ENCODE data around the gene FAM171A2. TPM values are rescaled to one million over a fixed set of nuclear protein-coding genes. Genes with fewer than 3 reads are reported as not detected.

The FAM171A2 gene
- total RNA-seq, 1 experiment from 2014 or later, result 7.6 TPM

GRCh38 chr17:44400226-44400847 lies 36.7 kb upstream of the FAM171A2 start:
- in situ Hi-C loops (cut with HindIII; ENCODE audit: low pct_unique_long_range_greater_than_20kb, low sequenced_read_pairs), result no loop called here
- POLR2A ChIA-PET, result no interaction called here
- no peaks in the 10 kb centered on the region for H3K4me1 ChIP-seq (ENCODE audit: control insufficient read depth, insufficient read depth, low read length)
- H3K27me3 ChIP-seq (ENCODE audit: control insufficient read depth, insufficient read depth, low read length), result no peaks in the 10 kb centered on the region
- H3K9me3 ChIP-seq (ENCODE audit: control insufficient read depth, insufficient read depth, low read depth, low read length), result no peaks in the 10 kb centered on the region
- TF ChIP-seq TCF7L2 (IDR thresholded peaks at IDR 0.05; ENCODE audit: low read depth, low read length) (no peak), CTCF (IDR thresholded peaks at IDR 0.05) (peak; percentile 70)
- intact Hi-C loops (cut with micrococcal nuclease; ENCODE audit: unreplicated experiment), result no loop called here
- DNase-seq (ENCODE audit: low read depth, low spot score) (no peak), ATAC-seq (no peak)
- no peak overlapping the region for H3K4me3 ChIP-seq (ENCODE audit: low read depth in 2 of 2, low read length in 2 of 2)
- CTCF ChIA-PET, result no interaction called here
- H3K36me3 ChIP-seq (ENCODE audit: control insufficient read depth, insufficient read depth, low read length), result peaks cover 10% of the 10 kb centered on the region
- BruUV-seq (replicated peaks), result no TSS peak
- no peak overlapping the region for H3K27ac ChIP-seq (ENCODE audit: low read length)

DNA sequence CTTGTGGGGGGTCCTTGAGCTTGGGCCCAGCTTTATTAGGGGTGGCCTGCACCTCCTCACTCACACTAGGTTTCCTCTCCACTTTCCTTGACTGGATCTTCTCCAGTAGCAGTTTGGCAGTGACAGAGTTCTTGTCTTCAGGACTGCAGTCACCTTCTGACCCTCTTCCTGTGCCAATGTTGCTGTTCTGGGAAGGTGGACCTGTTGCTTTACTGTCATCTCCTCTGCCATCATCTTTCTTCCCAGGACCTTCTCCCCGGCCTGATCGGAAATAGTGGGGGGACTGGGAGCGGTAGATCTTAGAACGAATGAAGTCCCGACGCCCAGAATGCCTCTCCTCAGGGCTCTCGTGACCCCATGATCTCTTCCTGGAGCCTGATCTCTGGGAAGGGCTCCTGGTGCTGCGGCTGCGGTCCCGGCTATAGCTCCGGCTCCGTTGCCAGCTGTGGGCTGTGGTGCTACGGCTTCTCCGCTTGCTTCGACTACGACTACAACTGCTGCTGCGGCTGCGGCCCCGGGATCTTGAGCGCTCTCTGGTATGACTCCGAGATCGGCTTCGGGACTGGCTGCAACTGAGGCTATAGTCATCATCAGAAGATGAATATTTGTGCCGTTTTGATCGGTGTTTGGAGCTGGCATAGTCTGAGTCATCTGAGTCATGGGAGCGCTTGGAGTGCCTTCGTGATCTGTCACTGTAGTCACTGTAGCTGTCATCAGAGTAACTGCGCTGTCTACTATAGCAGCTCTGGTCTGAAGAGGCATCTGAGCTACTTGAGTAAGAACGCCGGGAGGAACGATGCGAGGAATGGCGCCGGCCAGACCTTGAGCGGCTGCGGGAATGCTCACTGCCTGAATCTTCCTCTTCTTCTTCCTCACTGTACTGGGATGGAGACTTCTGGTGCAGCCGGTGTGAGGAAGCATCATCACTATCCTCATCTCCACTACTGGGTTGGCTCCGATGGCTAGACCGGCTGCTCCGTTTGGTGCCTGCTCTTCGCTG lies 35.3 kb upstream of the FAM171A2 start:
- Histone ChIP-seq H3K4me3 (ENCODE audit: low read depth in 2 of 2, low read length in 2 of 2) (no peak overlapping the region), H3K4me1 (ENCODE audit: control insufficient read depth, insufficient read depth, low read length) (no peaks in the 10 kb centered on the region), H3K27ac (ENCODE audit: low read length) (no peak overlapping the region), H3K36me3 (ENCODE audit: control insufficient read depth, insufficient read depth, low read length) (peaks cover 9% of the 10 kb centered on the region), H3K27me3 (ENCODE audit: control insufficient read depth, insufficient read depth, low read length) (no peaks in the 10 kb centered on the region), H3K9me3 (ENCODE audit: control insufficient read depth, insufficient read depth, low read depth, low read length) (no peaks in the 10 kb centered on the region)
- BruUV-seq (replicated peaks), result no TSS peak
- no peak for TF ChIP-seq TCF7L2 (IDR thresholded peaks at IDR 0.05; ENCODE audit: low read depth, low read length)
- TF ChIP-seq SIN3A (IDR thresholded peaks at IDR 0.05; ENCODE audit: borderline replicate concordance, insufficient read depth, low read depth, low read length), result no peak
- no peak for TF ChIP-seq POLR2AphosphoS5 (IDR thresholded peaks at IDR 0.05; ENCODE audit: low read depth, low read length)
- TF ChIP-seq CTCF (IDR thresholded peaks at IDR 0.05), result no peak
- TF ChIP-seq REST (IDR thresholded peaks at IDR 0.05; ENCODE audit: insufficient read depth in 1 of 2, low read depth in 2 of 2, low read length in 1 of 2), result no peak
- intact Hi-C loops (cut with micrococcal nuclease; ENCODE audit: unreplicated experiment) (no loop called here), in situ Hi-C loops (cut with HindIII; ENCODE audit: low pct_unique_long_range_greater_than_20kb, low sequenced_read_pairs) (no loop called here)
- ATAC-seq, result no peak
- CTCF ChIA-PET, result no interaction called here
- no peak for DNase-seq (ENCODE audit: low read depth, low spot score)
- POLR2A ChIA-PET, result no interaction called here
